ENCODE results near the gene ITPRIP. TPM values are rescaled to one million over a fixed set of nuclear protein-coding genes. Genes with fewer than 3 reads are reported as not detected.

Gene ITPRIP
- total RNA-seq, 1 experiment from 2014 or later, result 24.8 TPM

- BruUV-seq (replicated peaks), result no TSS peak
- CTCF ChIA-PET, result no interaction called here
- DNase-seq (ENCODE audit: low spot score), result no peak
- TF ChIP-seq EZH2 (IDR thresholded peaks at IDR 0.05; ENCODE audit: borderline replicate concordance, low read depth, low read length, poor library complexity, severe bottlenecking), result no peak
- no peak for TF ChIP-seq CTCF (conservative IDR thresholded peaks at IDR 0.05; ENCODE audit: low read depth, low read length)
- Histone ChIP-seq H3K9me3 (ENCODE audit: low read depth, low read length, poor library complexity, severe bottlenecking) (no peaks in the 10 kb centered on the region), H3K36me3 (ENCODE audit: insufficient read depth, low read length, poor library complexity, severe bottlenecking) (no peaks in the 10 kb centered on the region), H3K27me3 (replicated peaks; ENCODE audit: insufficient read depth, low read depth, low read length, poor library complexity) (no peaks in the 10 kb centered on the region), H3K4me1 (ENCODE audit: insufficient read depth, low read length, poor library complexity, severe bottlenecking) (no peaks in the 10 kb centered on the region), H3K4me3 (ENCODE audit: low read depth, low read length, poor library complexity, severe bottlenecking) (no peak overlapping the region), H3K27ac (ENCODE audit: low read depth, low read length, poor library complexity, severe bottlenecking) (no peak overlapping the region)
- intact Hi-C loops (cut with micrococcal nuclease; ENCODE audit: unreplicated experiment), result no loop called here
- POLR2A ChIA-PET (ENCODE audit: low non-redundant PET), result no interaction called here
These were observed 37.5 kb downstream of the ITPRIP start for GRCh38 chr10:104300736-104301292.

- POLR2A ChIA-PET (ENCODE audit: low non-redundant PET), result no interaction called here
- Histone ChIP-seq H3K36me3 (ENCODE audit: insufficient read depth, low read length, poor library complexity, severe bottlenecking) (no peaks in the 10 kb centered on the region), H3K27me3 (replicated peaks; ENCODE audit: insufficient read depth, low read depth, low read length, poor library complexity) (no peaks in the 10 kb centered on the region), H3K9me3 (ENCODE audit: low read depth, low read length, poor library complexity, severe bottlenecking) (no peaks in the 10 kb centered on the region), H3K4me1 (ENCODE audit: insufficient read depth, low read length, poor library complexity, severe bottlenecking) (no peaks in the 10 kb centered on the region), H3K27ac (ENCODE audit: low read depth, low read length, poor library complexity, severe bottlenecking) (no peak overlapping the region), H3K4me3 (ENCODE audit: low read depth, low read length, poor library complexity, severe bottlenecking) (no peak overlapping the region)
- no peak for DNase-seq (ENCODE audit: low spot score)
- CTCF ChIA-PET, result no interaction called here
- no TSS peak for BruUV-seq (replicated peaks)
- intact Hi-C loops (cut with micrococcal nuclease; ENCODE audit: unreplicated experiment), result no loop called here
- TF ChIP-seq EZH2 (IDR thresholded peaks at IDR 0.05; ENCODE audit: borderline replicate concordance, low read depth, low read length, poor library complexity, severe bottlenecking) (no peak), CTCF (conservative IDR thresholded peaks at IDR 0.05; ENCODE audit: low read depth, low read length) (no peak)
These were observed 38.1 kb downstream of the ITPRIP start for GRCh38 chr10:104300002-104300735.

GRCh38 chr10:104299031-104299904 lies 39.0 kb downstream of the ITPRIP start:
- Histone ChIP-seq H3K27ac (ENCODE audit: low read depth, low read length, poor library complexity, severe bottlenecking) (no peak overlapping the region), H3K27me3 (replicated peaks; ENCODE audit: insufficient read depth, low read depth, low read length, poor library complexity) (peaks cover 3% of the 10 kb centered on the region), H3K4me1 (ENCODE audit: insufficient read depth, low read length, poor library complexity, severe bottlenecking) (no peaks in the 10 kb centered on the region), H3K9me3 (ENCODE audit: low read depth, low read length, poor library complexity, severe bottlenecking) (no peaks in the 10 kb centered on the region), H3K36me3 (ENCODE audit: insufficient read depth, low read length, poor library complexity, severe bottlenecking) (no peaks in the 10 kb centered on the region), H3K4me3 (ENCODE audit: low read depth, low read length, poor library complexity, severe bottlenecking) (no peak overlapping the region)
- no peak for DNase-seq (ENCODE audit: low spot score)
- POLR2A ChIA-PET (ENCODE audit: low non-redundant PET), result interaction anchor here (0.5 kb wide), 1 partner anchor 70 kb away, joined by 4 read pairs; no protein-coding TSS in a partner anchor
- intact Hi-C loops (cut with micrococcal nuclease; ENCODE audit: unreplicated experiment), result no loop called here
- CTCF ChIA-PET, result interaction anchor here (1.9 kb wide), 1 partner anchor 54 kb away, joined by 5 read pairs; the partner anchor contains the start of gene CFAP58
- BruUV-seq (replicated peaks), result no TSS peak
- TF ChIP-seq CTCF (conservative IDR thresholded peaks at IDR 0.05; ENCODE audit: low read depth, low read length) (no peak), EZH2 (IDR thresholded peaks at IDR 0.05; ENCODE audit: borderline replicate concordance, low read depth, low read length, poor library complexity, severe bottlenecking) (no peak)
